ENCODE measurements around the gene SPAG9. TPM values are rescaled to one million over a fixed set of nuclear protein-coding genes. Genes with fewer than 3 reads are reported as not detected.

The SPAG9 gene
- total RNA-seq, 1 experiment from 2014 or later = 54.3 TPM

DNA sequence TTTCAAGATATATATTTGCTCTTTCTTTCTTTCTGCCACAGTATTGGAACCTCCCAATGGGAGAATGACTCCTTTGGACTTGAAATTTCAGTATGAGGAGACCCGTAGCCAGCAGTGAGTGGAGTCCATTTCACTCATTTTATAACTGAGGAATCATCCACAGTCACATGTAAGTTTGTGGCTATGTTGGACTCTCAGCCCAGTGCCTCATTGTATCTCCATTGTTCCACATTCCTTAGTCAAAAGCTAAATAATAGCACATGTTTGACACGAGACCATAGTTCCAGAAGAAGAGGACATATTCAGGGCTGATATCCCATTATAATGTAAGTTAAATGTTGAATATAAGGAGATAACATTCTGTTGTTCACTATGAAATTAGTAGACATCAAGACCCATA is 12.7 kb upstream of the SPAG9 start:
- Histone ChIP-seq H3K9ac (ENCODE audit: extremely low read depth, insufficient read length, low read length) (no peak overlapping the region), H2BK12ac (ENCODE audit: insufficient read length, low read depth, low read length) (no peak overlapping the region)

More for the DNA sequence above, 12.7 kb upstream of the SPAG9 start:
- peaks cover 0 to 3% (median 0%) of the 10 kb centered on the region in 3 experiments; a peak in 1 of 7 replicates for H3K36me3 Mint-ChIP-seq (ENCODE audit: insufficient read depth in 1 of 3, low read depth in 3 of 3)
- H2BK20ac ChIP-seq (ENCODE audit: low read depth, low read length, poor library complexity, severe bottlenecking) = no peak overlapping the region
- no peak overlapping the region for H3K23ac ChIP-seq (ENCODE audit: insufficient read length, low read depth, low read length)
- no peak overlapping the region for H3T11ph ChIP-seq (ENCODE audit: low read length)
- H2AK5ac ChIP-seq (ENCODE audit: insufficient read length, low read length) = no peak overlapping the region
- H3K4me1 ChIP-seq (ENCODE audit: insufficient read depth, low read length) = no peaks in the 10 kb centered on the region; the same call in 1 of the 2 replicates
- no peak overlapping the region for H3K4me2 ChIP-seq (ENCODE audit: insufficient read depth, insufficient read length, low read length)
- no peak overlapping the region for H2BK120ac ChIP-seq (ENCODE audit: low read depth, low read length, poor library complexity, severe bottlenecking)
- H3K27me3 ChIP-seq (ENCODE audit: insufficient read depth, low read length) = no peaks in the 10 kb centered on the region
- H3K56ac ChIP-seq (ENCODE audit: insufficient read length, low read depth, low read length) = no peak overlapping the region
- no peaks in the 10 kb centered on the region for H3K79me2 ChIP-seq (ENCODE audit: insufficient read depth, low read length)
- H3K27ac Mint-ChIP-seq = no peak overlapping the region
- H3K9me3 Mint-ChIP-seq = peaks cover 3% of the 10 kb centered on the region in 2 experiments; a peak in 4 of 5 replicates
- H3K4ac ChIP-seq (ENCODE audit: low read depth, low read length) = no peak overlapping the region
- H3K18ac ChIP-seq (ENCODE audit: insufficient read length, low read depth, low read length) = no peak overlapping the region
- no peak overlapping the region for H3K4me3 Mint-ChIP-seq
- H4K20me1 ChIP-seq (ENCODE audit: control insufficient read depth, insufficient read depth, insufficient read length) = no peaks in the 10 kb centered on the region
- H2BK5ac ChIP-seq (ENCODE audit: insufficient read length, low read length) = no peak overlapping the region
- no peak for DNase-seq
- H3K4me1 Mint-ChIP-seq = peaks cover 0 to 2% of the 10 kb centered on the region in 2 experiments; a peak in 1 of 4 replicates
- H4K91ac ChIP-seq (ENCODE audit: insufficient read length, low read depth, low read length) = no peak overlapping the region
- H3K23me2 ChIP-seq (ENCODE audit: insufficient read length, low read depth, low read length, poor library complexity, severe bottlenecking) = no peaks in the 10 kb centered on the region
- no peak overlapping the region for H2BK15ac ChIP-seq (ENCODE audit: low read depth, low read length)
- TF ChIP-seq, protein P1, sequence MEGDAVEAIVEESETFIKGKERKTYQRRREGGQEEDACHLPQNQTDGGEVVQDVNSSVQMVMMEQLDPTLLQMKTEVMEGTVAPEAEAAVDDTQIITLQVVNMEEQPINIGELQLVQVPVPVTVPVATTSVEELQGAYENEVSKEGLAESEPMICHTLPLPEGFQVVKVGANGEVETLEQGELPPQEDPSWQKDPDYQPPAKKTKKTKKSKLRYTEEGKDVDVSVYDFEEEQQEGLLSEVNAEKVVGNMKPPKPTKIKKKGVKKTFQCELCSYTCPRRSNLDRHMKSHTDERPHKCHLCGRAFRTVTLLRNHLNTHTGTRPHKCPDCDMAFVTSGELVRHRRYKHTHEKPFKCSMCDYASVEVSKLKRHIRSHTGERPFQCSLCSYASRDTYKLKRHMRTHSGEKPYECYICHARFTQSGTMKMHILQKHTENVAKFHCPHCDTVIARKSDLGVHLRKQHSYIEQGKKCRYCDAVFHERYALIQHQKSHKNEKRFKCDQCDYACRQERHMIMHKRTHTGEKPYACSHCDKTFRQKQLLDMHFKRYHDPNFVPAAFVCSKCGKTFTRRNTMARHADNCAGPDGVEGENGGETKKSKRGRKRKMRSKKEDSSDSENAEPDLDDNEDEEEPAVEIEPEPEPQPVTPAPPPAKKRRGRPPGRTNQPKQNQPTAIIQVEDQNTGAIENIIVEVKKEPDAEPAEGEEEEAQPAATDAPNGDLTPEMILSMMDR (conservative IDR thresholded peaks at IDR 0.05) = no peak
- H2AFZ ChIP-seq (ENCODE audit: low read length) = no peak overlapping the region
- no CpG with 5 or more reads among the region's 2 CpGs for WGBS (ENCODE audit: extremely low coverage, insufficient read length, low lambda C conversion rate)
- no peaks in the 10 kb centered on the region for H3K9me3 ChIP-seq (ENCODE audit: control insufficient read depth, low read depth, low read length)
- H3K27ac ChIP-seq (ENCODE audit: insufficient read length, low read depth, low read length) = no peak overlapping the region
- no peak overlapping the region for H4K8ac ChIP-seq (replicated peaks; ENCODE audit: insufficient read length, low read depth, low read length)
- no peak overlapping the region for H3K14ac ChIP-seq (ENCODE audit: insufficient read depth, low read length)
- H3K27me3 Mint-ChIP-seq (ENCODE audit: low read depth) = no peaks in the 10 kb centered on the region
- H4K5ac ChIP-seq (ENCODE audit: insufficient read length, low read depth, low read length) = no peak overlapping the region
- H3K79me1 ChIP-seq (ENCODE audit: insufficient read depth, low read depth, low read length, poor library complexity, severe bottlenecking) = no peaks in the 10 kb centered on the region

Measured in H9 (cell line).